Measurements from ENCODE around the gene CLDND2.

CLDND2 gene

GRCh38 chr19:51372021-51372648 lies 3.3 kb upstream of the CLDND2 start:
- Histone ChIP-seq H3K27me3 (ENCODE audit: control insufficient read depth, low read length) (no peaks in the 10 kb centered on the region), H4K20me1 (ENCODE audit: control insufficient read depth, insufficient read depth, low read depth, low read length) (no peaks in the 10 kb centered on the region), H3K4me1 (ENCODE audit: control insufficient read depth, low read length) (peaks cover 26% of the 10 kb centered on the region), H3K4me3 (ENCODE audit: low read length) (peak overlapping the region; percentile 16), H3K9me3 (ENCODE audit: control insufficient read depth, insufficient read depth, low read length) (no peaks in the 10 kb centered on the region), H3K79me2 (ENCODE audit: control insufficient read depth, low read length) (peaks cover 8% of the 10 kb centered on the region), H3K27ac (ENCODE audit: low read depth, low read length) (no peak overlapping the region), H3K4me2 (ENCODE audit: low read length) (peak overlapping the region; percentile 37), H3F3A (ENCODE audit: control insufficient read depth, insufficient read depth) (no peaks in the 10 kb centered on the region), H3K36me3 (ENCODE audit: control insufficient read depth, low read length) (peaks cover under 1% of the 10 kb centered on the region; the same call in 1 of the 2 replicates), H3K9me2 (replicated peaks; ENCODE audit: control insufficient read depth, low read length) (no peaks in the 10 kb centered on the region)
- TF ChIP-seq CTCF (IDR thresholded peaks at IDR 0.05; ENCODE audit: low read depth, low read length, poor library complexity, severe bottlenecking) (no peak), EZH2phosphoT487 (IDR thresholded peaks at IDR 0.05; ENCODE audit: borderline replicate concordance, low read length) (no peak)

GRCh38 chr19:51371186-51371690 lies 2.4 kb upstream of the CLDND2 start:
- Histone ChIP-seq H3F3A (ENCODE audit: control insufficient read depth, insufficient read depth) (no peaks in the 10 kb centered on the region), H3K4me2 (ENCODE audit: low read length) (no peak overlapping the region), H3K27me3 (ENCODE audit: control insufficient read depth, low read length) (no peaks in the 10 kb centered on the region), H3K9me3 (ENCODE audit: control insufficient read depth, insufficient read depth, low read length) (no peaks in the 10 kb centered on the region), H4K20me1 (ENCODE audit: control insufficient read depth, insufficient read depth, low read depth, low read length) (no peaks in the 10 kb centered on the region), H3K79me2 (ENCODE audit: control insufficient read depth, low read length) (peaks cover 15% of the 10 kb centered on the region), H3K36me3 (ENCODE audit: control insufficient read depth, low read length) (peaks cover 6% of the 10 kb centered on the region; the same call in 1 of the 2 replicates), H3K4me3 (ENCODE audit: low read length) (no peak overlapping the region), H3K27ac (ENCODE audit: low read depth, low read length) (no peak overlapping the region), H3K4me1 (ENCODE audit: control insufficient read depth, low read length) (peaks cover 26% of the 10 kb centered on the region), H3K9me2 (replicated peaks; ENCODE audit: control insufficient read depth, low read length) (no peaks in the 10 kb centered on the region)
- TF ChIP-seq CTCF (IDR thresholded peaks at IDR 0.05; ENCODE audit: low read depth, low read length, poor library complexity, severe bottlenecking) (no peak), EZH2phosphoT487 (IDR thresholded peaks at IDR 0.05; ENCODE audit: borderline replicate concordance, low read length) (no peak)

GRCh38 chr19:51370230-51370629 lies 1.4 kb upstream of the CLDND2 start:
- Histone ChIP-seq H3F3A (ENCODE audit: control insufficient read depth, insufficient read depth) (no peaks in the 10 kb centered on the region), H3K4me1 (ENCODE audit: control insufficient read depth, low read length) (peaks cover 30% of the 10 kb centered on the region), H3K79me2 (ENCODE audit: control insufficient read depth, low read length) (peaks cover 24% of the 10 kb centered on the region), H4K20me1 (ENCODE audit: control insufficient read depth, insufficient read depth, low read depth, low read length) (no peaks in the 10 kb centered on the region), H3K9me2 (replicated peaks; ENCODE audit: control insufficient read depth, low read length) (no peaks in the 10 kb centered on the region), H3K4me2 (ENCODE audit: low read length) (no peak overlapping the region), H3K27ac (ENCODE audit: low read depth, low read length) (no peak overlapping the region), H3K27me3 (ENCODE audit: control insufficient read depth, low read length) (no peaks in the 10 kb centered on the region), H3K4me3 (ENCODE audit: low read length) (no peak overlapping the region), H3K9me3 (ENCODE audit: control insufficient read depth, insufficient read depth, low read length) (no peaks in the 10 kb centered on the region), H3K36me3 (ENCODE audit: control insufficient read depth, low read length) (peaks cover 10% of the 10 kb centered on the region; the same call in 1 of the 2 replicates)
- TF ChIP-seq CTCF (IDR thresholded peaks at IDR 0.05; ENCODE audit: low read depth, low read length, poor library complexity, severe bottlenecking) (no peak), EZH2phosphoT487 (IDR thresholded peaks at IDR 0.05; ENCODE audit: borderline replicate concordance, low read length) (no peak)
